ENCODE measurements around the gene NRK.
"Not testable (repeated sequence)": the region's sequence is repeated elsewhere in the genome, so short reads cannot be mapped to it uniquely, and the experiment has no call there.

Gene NRK

DNA sequence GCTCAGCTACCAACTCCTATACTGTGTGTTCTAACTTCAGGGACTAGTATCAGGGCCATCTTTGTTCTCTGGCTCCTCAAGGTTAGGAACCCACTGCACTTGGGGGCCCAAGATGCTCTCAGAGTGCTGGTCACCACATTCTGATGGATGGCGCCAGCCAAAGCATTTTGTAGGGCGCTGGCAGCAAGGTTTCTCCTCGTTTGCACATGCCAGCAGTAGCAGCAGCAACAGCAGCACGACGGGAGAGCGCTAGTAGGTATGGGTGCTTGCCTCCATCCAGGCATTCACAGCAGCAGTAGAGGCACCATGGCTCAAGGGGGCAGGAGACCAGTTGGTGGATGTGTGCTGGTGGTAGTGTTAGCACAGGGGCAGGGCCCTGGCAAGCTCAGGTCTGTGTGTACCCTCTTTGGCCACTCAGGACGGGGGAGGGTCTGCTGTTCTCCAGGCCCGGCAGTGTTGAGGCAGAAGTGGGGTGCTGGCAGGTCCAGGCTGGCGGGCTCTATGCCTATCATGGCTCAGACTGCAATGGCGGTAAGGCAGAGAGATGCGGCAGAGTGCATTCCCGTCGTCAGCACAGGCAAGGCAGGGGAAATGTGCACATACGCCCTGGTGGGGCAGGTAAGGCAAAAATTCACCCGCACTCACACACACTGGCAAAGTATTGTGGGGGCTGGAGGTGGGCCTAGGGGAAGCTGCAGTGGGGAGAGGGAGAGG is 159.6 kb downstream of the NRK start:
- Histone ChIP-seq H3K4me2 (ENCODE audit: low read length, poor library complexity, severe bottlenecking) (no peak overlapping the region), H4K8ac (ENCODE audit: low read length) (no peak overlapping the region), H3K36me3 (ENCODE audit: control insufficient read depth in 1 of 2, insufficient read depth in 2 of 2, low read depth in 1 of 2, low read length in 2 of 2) (no peaks in the 10 kb centered on the region), H2BK120ac (ENCODE audit: low read depth, low read length) (no peak overlapping the region), H3K79me1 (replicated peaks; ENCODE audit: low read length, poor library complexity, severe bottlenecking) (no peaks in the 10 kb centered on the region), H3K9ac (ENCODE audit: low read length) (no peak overlapping the region), H3K18ac (ENCODE audit: low read depth in 1 of 2, low read length in 2 of 2) (no peak overlapping the region), H3K14ac (ENCODE audit: low read length in 2 of 2) (no peak overlapping the region), H2AK5ac (ENCODE audit: low read length, severe bottlenecking) (no peak overlapping the region), H3K4me3 (ENCODE audit: insufficient read depth in 1 of 2, low read depth in 1 of 2, low read length in 2 of 2) (no peak overlapping the region), H4K91ac (ENCODE audit: low read length) (no peak overlapping the region), H3K4ac (ENCODE audit: low read depth in 1 of 2, low read length in 2 of 2) (no peak overlapping the region), H2AFZ (ENCODE audit: low read depth, low read length) (no peak overlapping the region), H3K23ac (ENCODE audit: low read length in 2 of 2) (no peak overlapping the region), H3K27me3 (ENCODE audit: control insufficient read depth in 1 of 2, insufficient read depth in 1 of 2, low read length in 2 of 2) (peaks cover 0 to 11% of the 10 kb centered on the region in 2 experiments), H3K27ac (ENCODE audit: low read length, poor library complexity, severe bottlenecking) (no peak overlapping the region), H3K9me3 (ENCODE audit: control insufficient read depth, low read length) (no peaks in the 10 kb centered on the region), H2BK15ac (ENCODE audit: low read depth, poor library complexity, severe bottlenecking) (no peak overlapping the region), H3K4me1 (ENCODE audit: control insufficient read depth, insufficient read depth, low read depth, low read length) (no peaks in the 10 kb centered on the region), H2BK5ac (ENCODE audit: low read depth, low read length, poor library complexity, severe bottlenecking) (no peak overlapping the region), H2BK12ac (ENCODE audit: low read length in 2 of 2) (no peak overlapping the region)
- no peak for DNase-seq
- 83% methylated on average over 15 of the region's 15 CpGs for WGBS

DNA sequence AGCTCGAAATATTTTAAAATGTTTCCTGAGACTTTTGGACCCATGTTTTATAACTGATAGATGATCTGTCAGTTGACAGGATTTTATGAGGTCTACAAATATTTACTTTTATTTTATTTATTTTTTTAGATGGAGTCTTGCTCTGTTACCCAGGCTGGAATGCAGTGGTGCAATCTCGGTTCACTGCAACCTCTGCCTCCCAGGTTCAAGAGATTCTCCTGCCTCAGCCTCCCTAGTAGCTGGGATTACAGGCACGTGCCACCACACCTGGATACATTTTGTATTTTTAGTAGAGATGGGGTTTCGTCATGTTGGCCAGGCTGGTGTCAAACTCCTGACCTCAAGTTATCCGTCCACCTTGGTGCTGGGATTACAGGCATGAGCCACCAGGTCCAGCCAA is 166.1 kb downstream of the NRK start:
- not testable (repeated sequence) for H4K91ac ChIP-seq (ENCODE audit: low read length); H3K27ac ChIP-seq (ENCODE audit: low read length, poor library complexity, severe bottlenecking); H3K4me2 ChIP-seq (ENCODE audit: low read length, poor library complexity, severe bottlenecking); H3K18ac ChIP-seq (ENCODE audit: low read depth in 1 of 2, low read length in 2 of 2); H2BK15ac ChIP-seq (ENCODE audit: low read depth, poor library complexity, severe bottlenecking); H2AK5ac ChIP-seq (ENCODE audit: low read length, severe bottlenecking); H3K27me3 ChIP-seq (ENCODE audit: control insufficient read depth in 1 of 2, insufficient read depth in 1 of 2, low read length in 2 of 2); H3K4ac ChIP-seq (ENCODE audit: low read depth in 1 of 2, low read length in 2 of 2); H4K8ac ChIP-seq (ENCODE audit: low read length); H3K23ac ChIP-seq (ENCODE audit: low read length in 2 of 2); H3K14ac ChIP-seq (ENCODE audit: low read length in 2 of 2); H3K36me3 ChIP-seq (ENCODE audit: control insufficient read depth in 1 of 2, insufficient read depth in 2 of 2, low read depth in 1 of 2, low read length in 2 of 2); H2BK5ac ChIP-seq (ENCODE audit: low read depth, low read length, poor library complexity, severe bottlenecking); H2AFZ ChIP-seq (ENCODE audit: low read depth, low read length); H3K4me3 ChIP-seq (ENCODE audit: insufficient read depth in 1 of 2, low read depth in 1 of 2, low read length in 2 of 2); H3K4me1 ChIP-seq (ENCODE audit: control insufficient read depth, insufficient read depth, low read depth, low read length); H3K9ac ChIP-seq (ENCODE audit: low read length); H3K9me3 ChIP-seq (ENCODE audit: control insufficient read depth, low read length); DNase-seq; H2BK120ac ChIP-seq (ENCODE audit: low read depth, low read length); H3K79me1 ChIP-seq (replicated peaks; ENCODE audit: low read length, poor library complexity, severe bottlenecking); H2BK12ac ChIP-seq (ENCODE audit: low read length in 2 of 2)
- WGBS, result 70% methylated on average over 2 of the region's 5 CpGs

DNA sequence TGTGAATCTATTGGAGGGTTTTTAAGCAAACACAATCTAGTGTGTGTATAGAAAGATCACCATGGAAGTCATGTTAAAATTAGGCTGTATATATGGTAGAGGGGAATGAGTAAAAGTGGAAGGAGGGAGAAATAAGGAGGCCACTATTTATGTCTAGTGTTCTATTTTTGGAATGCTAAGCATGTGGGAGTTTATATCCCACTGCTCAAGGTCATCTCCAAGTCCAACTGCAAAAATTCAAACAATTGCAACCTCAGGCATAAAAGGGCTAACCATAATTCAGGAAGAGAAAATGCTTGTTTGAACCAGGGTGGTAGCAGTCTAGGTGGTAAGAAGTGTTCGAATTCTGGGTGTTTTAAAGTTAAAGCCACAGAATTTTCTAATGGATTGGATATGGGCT is 177.0 kb downstream of the NRK start:
- peaks cover 0 to 7% of the 10 kb centered on the region in 2 experiments for H3K27me3 ChIP-seq (ENCODE audit: control insufficient read depth in 1 of 2, insufficient read depth in 1 of 2, low read length in 2 of 2)
- no peaks in the 10 kb centered on the region for H3K4me1 ChIP-seq (ENCODE audit: control insufficient read depth, insufficient read depth, low read depth, low read length)
- H3K14ac ChIP-seq (ENCODE audit: low read length in 2 of 2), result no peak overlapping the region
- no peak overlapping the region for H3K23ac ChIP-seq (ENCODE audit: low read length in 2 of 2)
- H2BK12ac ChIP-seq (ENCODE audit: low read length in 2 of 2), result no peak overlapping the region
- H2AK5ac ChIP-seq (ENCODE audit: low read length, severe bottlenecking), result no peak overlapping the region
- H3K4me2 ChIP-seq (ENCODE audit: low read length, poor library complexity, severe bottlenecking), result no peak overlapping the region
- no peaks in the 10 kb centered on the region for H3K36me3 ChIP-seq (ENCODE audit: control insufficient read depth in 1 of 2, insufficient read depth in 2 of 2, low read depth in 1 of 2, low read length in 2 of 2)
- H3K9me3 ChIP-seq (ENCODE audit: control insufficient read depth, low read length), result no peaks in the 10 kb centered on the region
- H2BK5ac ChIP-seq (ENCODE audit: low read depth, low read length, poor library complexity, severe bottlenecking), result no peak overlapping the region
- no peak overlapping the region for H3K9ac ChIP-seq (ENCODE audit: low read length)
- H3K27ac ChIP-seq (ENCODE audit: low read length, poor library complexity, severe bottlenecking), result no peak overlapping the region
- no peak overlapping the region for H4K8ac ChIP-seq (ENCODE audit: low read length)
- no peaks in the 10 kb centered on the region for H3K79me1 ChIP-seq (replicated peaks; ENCODE audit: low read length, poor library complexity, severe bottlenecking)
- no peak overlapping the region for H3K4ac ChIP-seq (ENCODE audit: low read depth in 1 of 2, low read length in 2 of 2)
- no peak overlapping the region for H3K18ac ChIP-seq (ENCODE audit: low read depth in 1 of 2, low read length in 2 of 2)
- no peak overlapping the region for H2AFZ ChIP-seq (ENCODE audit: low read depth, low read length)
- no peak overlapping the region for H2BK120ac ChIP-seq (ENCODE audit: low read depth, low read length)
- H4K91ac ChIP-seq (ENCODE audit: low read length), result no peak overlapping the region
- H2BK15ac ChIP-seq (ENCODE audit: low read depth, poor library complexity, severe bottlenecking), result no peak overlapping the region
- H3K4me3 ChIP-seq (ENCODE audit: insufficient read depth in 1 of 2, low read depth in 1 of 2, low read length in 2 of 2), result no peak overlapping the region
- WGBS, result 39% methylated on average over 1 of the region's 1 CpG
- no peak for DNase-seq

DNA sequence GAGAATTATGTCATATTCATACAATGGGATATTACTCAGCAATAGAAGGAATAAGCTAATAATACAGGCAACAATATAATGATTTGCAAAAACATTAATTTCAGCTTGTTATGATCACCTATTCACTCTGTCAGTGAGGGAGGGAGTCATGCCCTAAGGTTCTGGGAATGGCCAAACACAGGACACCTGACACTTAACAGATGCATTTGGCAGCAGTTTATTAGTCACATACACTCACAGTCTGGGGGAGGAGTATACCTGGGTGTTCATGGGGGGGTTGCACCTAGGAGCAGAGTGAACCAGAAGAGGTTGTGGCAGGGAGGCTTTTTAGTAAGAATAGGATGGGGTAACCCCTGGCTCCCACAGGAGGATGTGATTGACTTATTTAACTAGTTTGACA is 177.9 kb downstream of the NRK start:
- Histone ChIP-seq H3K18ac (ENCODE audit: low read depth in 1 of 2, low read length in 2 of 2) (no peak overlapping the region), H2BK12ac (ENCODE audit: low read length in 2 of 2) (no peak overlapping the region), H3K14ac (ENCODE audit: low read length in 2 of 2) (no peak overlapping the region), H4K8ac (ENCODE audit: low read length) (no peak overlapping the region), H3K4me3 (ENCODE audit: insufficient read depth in 1 of 2, low read depth in 1 of 2, low read length in 2 of 2) (no peak overlapping the region), H2BK5ac (ENCODE audit: low read depth, low read length, poor library complexity, severe bottlenecking) (no peak overlapping the region), H3K27ac (ENCODE audit: low read length, poor library complexity, severe bottlenecking) (no peak overlapping the region), H3K27me3 (ENCODE audit: control insufficient read depth in 1 of 2, insufficient read depth in 1 of 2, low read length in 2 of 2) (peaks cover 0 to 7% of the 10 kb centered on the region in 2 experiments), H3K4me1 (ENCODE audit: control insufficient read depth, insufficient read depth, low read depth, low read length) (no peaks in the 10 kb centered on the region), H3K4ac (ENCODE audit: low read depth in 1 of 2, low read length in 2 of 2) (no peak overlapping the region), H3K4me2 (ENCODE audit: low read length, poor library complexity, severe bottlenecking) (no peak overlapping the region), H2AFZ (ENCODE audit: low read depth, low read length) (no peak overlapping the region), H2BK120ac (ENCODE audit: low read depth, low read length) (no peak overlapping the region), H4K91ac (ENCODE audit: low read length) (no peak overlapping the region), H3K23ac (ENCODE audit: low read length in 2 of 2) (no peak overlapping the region), H3K79me1 (replicated peaks; ENCODE audit: low read length, poor library complexity, severe bottlenecking) (no peaks in the 10 kb centered on the region), H3K9me3 (ENCODE audit: control insufficient read depth, low read length) (no peaks in the 10 kb centered on the region), H2AK5ac (ENCODE audit: low read length, severe bottlenecking) (no peak overlapping the region), H2BK15ac (ENCODE audit: low read depth, poor library complexity, severe bottlenecking) (no peak overlapping the region), H3K9ac (ENCODE audit: low read length) (no peak overlapping the region), H3K36me3 (ENCODE audit: control insufficient read depth in 1 of 2, insufficient read depth in 2 of 2, low read depth in 1 of 2, low read length in 2 of 2) (no peaks in the 10 kb centered on the region)
- DNase-seq, result no peak

Measured in mesenchymal stem cell (in vitro differentiated cells and primary cell).